ENCODE data around the gene GPBP1. TPM values are rescaled to one million over a fixed set of nuclear protein-coding genes. Genes with fewer than 3 reads are reported as not detected.
"Not testable (repeated sequence)": the region's sequence is repeated elsewhere in the genome, so short reads cannot be mapped to it uniquely, and the experiment has no call there.

The GPBP1 gene
- total and polyA plus RNA-seq, 12 donors: 38.7 to 131 (median 81.7) TPM

- Histone ChIP-seq H3K9me3 (replicated peaks in 1 of 3) (no peaks in the 10 kb centered on the region), H3K4me3 (no peak overlapping the region), H3K27me3 (no peaks in the 10 kb centered on the region), H3K36me3 (replicated peaks in 1 of 2) (no peaks in the 10 kb centered on the region), H3K4me1 (replicated peaks in 1 of 2) (peaks cover 4 to 6% of the 10 kb centered on the region in 2 donors), H3K27ac (no peak overlapping the region)
- TF ChIP-seq CTCF (IDR thresholded peaks at IDR 0.05) (no peak), POLR2A (IDR thresholded peaks at IDR 0.05) (no peak)
- intact Hi-C loops (cut with DNase I): loop anchor here in 1 of 2 donors (10.0 kb wide), 1 partner anchor 468 kb away; no protein-coding TSS in a partner anchor
- 80 to 91% (median 88%) methylated on average over 2 of the region's 2 CpGs for WGBS, 4 donors
- no peak for DNase-seq
These were observed 132.5 kb downstream of the GPBP1 start for GRCh38 chr5:57306359-57306758.

- no peaks in the 10 kb centered on the region for H3K36me3 ChIP-seq (replicated peaks in 1 of 2)
- H3K27ac ChIP-seq: no peak overlapping the region
- WGBS, 4 donors: 83 to 94% (median 89%) methylated on average over 2 of the region's 2 CpGs
- no peak for DNase-seq
- intact Hi-C loops (cut with DNase I): loop anchor here in 1 of 2 donors (10.0 kb wide), 1 partner anchor 467 kb away; no protein-coding TSS in a partner anchor
- H3K4me1 ChIP-seq (replicated peaks in 1 of 2): peaks cover 9 to 18% of the 10 kb centered on the region in 2 donors
- H3K27me3 ChIP-seq: no peaks in the 10 kb centered on the region
- TF ChIP-seq POLR2A (IDR thresholded peaks at IDR 0.05): no peak
- TF ChIP-seq CTCF (IDR thresholded peaks at IDR 0.05): no peak
- H3K4me3 ChIP-seq: no peak overlapping the region
- H3K9me3 ChIP-seq (replicated peaks in 1 of 3): no peaks in the 10 kb centered on the region
These were observed 133.7 kb downstream of the GPBP1 start for GRCh38 chr5:57307516-57307915.

- H3K27me3 ChIP-seq; H3K9me3 ChIP-seq (replicated peaks in 1 of 3); H3K4me3 ChIP-seq; H3K36me3 ChIP-seq (replicated peaks in 1 of 2); DNase-seq; H3K27ac ChIP-seq: not testable (repeated sequence)
- intact Hi-C loops (cut with DNase I): loop anchor here in 1 of 2 donors (10.0 kb wide), 1 partner anchor 466 kb away; no protein-coding TSS in a partner anchor
- H3K4me1 ChIP-seq (replicated peaks in 1 of 2): peaks cover 9 to 19% of the 10 kb centered on the region in 2 donors
These were observed 135.2 kb downstream of the GPBP1 start for GRCh38 chr5:57309022-57309421.

GRCh38 chr5:57311251-57311650 lies 137.4 kb downstream of the GPBP1 start:
- Histone ChIP-seq H3K27me3 (no peaks in the 10 kb centered on the region), H3K4me1 (replicated peaks in 1 of 2) (peaks cover 9 to 19% of the 10 kb centered on the region in 2 donors), H3K36me3 (replicated peaks in 1 of 2) (no peaks in the 10 kb centered on the region), H3K27ac (peak overlapping the region in 3 of 5 donors; percentile 56 to 75 (median 59)), H3K9me3 (replicated peaks in 1 of 3) (no peaks in the 10 kb centered on the region), H3K4me3 (no peak overlapping the region)
- WGBS, 4 donors: 44 to 57% (median 50%) methylated on average over 2 of the region's 2 CpGs
- peak in 6 of 7 donors; percentile 13 to 58 (median 42) for DNase-seq
- TF ChIP-seq CTCF (IDR thresholded peaks at IDR 0.05) (no peak), POLR2A (IDR thresholded peaks at IDR 0.05) (no peak)
- intact Hi-C loops (cut with DNase I): no loop called here

All from adrenal gland (tissue), 12 donors.